ENCODE data around the gene PKDREJ.

DNA sequence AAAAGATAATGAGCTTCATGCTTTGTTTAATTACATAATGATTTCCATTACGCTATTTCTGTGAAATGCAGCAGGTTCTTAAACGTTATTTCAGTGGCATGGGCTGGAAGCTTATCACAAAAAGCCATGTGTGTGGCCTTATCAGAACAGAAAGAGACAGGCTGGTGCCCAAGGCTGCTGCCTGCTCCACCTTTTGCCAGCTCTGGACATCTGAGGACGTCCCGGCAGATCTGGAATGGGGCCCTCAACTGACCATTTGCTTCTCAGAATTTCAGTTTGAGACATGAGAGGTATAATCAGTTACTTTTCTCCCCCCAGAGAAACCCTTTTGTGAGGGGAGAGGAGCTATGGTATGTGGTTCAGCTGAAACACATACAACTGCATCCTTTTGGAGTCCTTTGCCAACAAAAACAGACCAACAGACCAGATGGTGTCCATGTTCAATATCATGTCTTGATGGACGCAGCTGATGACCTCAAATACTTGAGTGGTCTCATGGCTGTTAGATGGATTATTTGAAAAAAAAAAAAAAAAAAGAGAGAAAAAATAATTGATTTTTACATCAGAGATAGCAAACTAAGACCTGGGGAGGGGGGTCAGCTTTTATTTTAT, 21.6 kb downstream of the PKDREJ start:
- TF ChIP-seq POLR2A (IDR thresholded peaks at IDR 0.05; ENCODE audit: low read length) (peak; percentile 62), GATA1 (IDR thresholded peaks at IDR 0.05; ENCODE audit: low read depth, low read length) (peak; percentile 55)
